HepG2 (cell line): ENCODE measurements around the gene CYP4A22. TPM values are rescaled to one million over a fixed set of nuclear protein-coding genes. Genes with fewer than 3 reads are reported as not detected.

Experiments used
- CENPX ChIP-seq: sonication (generic); formaldehyde crosslinking; IDR thresholded peaks from 2 replicates; pipeline ENCODE4 v1.9.0; 2021; ENCODE audit warnings: mild to moderate bottlenecking, missing genetic modification reagents, moderate library complexity
- GPN1 ChIP-seq: sonication (generic); formaldehyde crosslinking; IDR thresholded peaks from 2 replicates; pipeline ENCODE4 v1.5.1; 2020; ENCODE audit warnings: missing genetic modification reagents, borderline replicate concordance
- HNF4A ChIP-seq: sonication (generic); formaldehyde crosslinking; IDR thresholded peaks from 2 replicates; pipeline ENCODE4 v1.4.0; 2020; ENCODE audit warnings: missing genetic modification reagents
- HNF4G ChIP-seq, 2 experiments: sonication (generic) in 1 of 2; formaldehyde crosslinking in 1 of 2; IDR thresholded peaks; 2 replicates each; pipeline versions ENCODE4 v1.4.0 to v1.6.1; 2011 to 2020; ENCODE audit warnings: borderline replicate concordance in 2 of 2, low read depth in 2 of 2, mild to moderate bottlenecking in 2 of 2, low read length in 1 of 2, missing genetic modification reagents in 1 of 2, moderate library complexity in 1 of 2
- RBM39 ChIP-seq: fragments of 200-400 bp; formaldehyde crosslinking; IDR thresholded peaks from one replicate; pipeline ENCODE4 v1.6.1; 2018; ENCODE audit warnings: antibody characterized with exemption, mild to moderate bottlenecking, low read depth, low read length; ENCODE audit not compliant: poor library complexity, severe bottlenecking
- SRSF1 ChIP-seq: fragments of 200-400 bp; formaldehyde crosslinking; optimal IDR thresholded peaks from 2 replicates; pipeline ENCODE3; 2017; ENCODE audit warnings: mild to moderate bottlenecking, low read depth, low read length, moderate library complexity
- ZNF546 ChIP-seq: sonication (generic); formaldehyde crosslinking; conservative IDR thresholded peaks from 2 replicates; pipeline ENCODE4 v1.8.1; 2023; ENCODE audit warnings: mild to moderate bottlenecking, missing genetic modification reagents
- ZNF569 ChIP-seq: sonication (generic); formaldehyde crosslinking; IDR thresholded peaks from 2 replicates; pipeline ENCODE4 v1.5.0; 2020; ENCODE audit warnings: mild to moderate bottlenecking, missing genetic modification reagents, moderate library complexity, borderline replicate concordance
- polyA plus RNA-seq, 8 experiments: library from polyadenylated mRNA; depleted of rRNA in 3 of 8; stranded (reverse) in 7 of 8; unstranded in 1 of 8; fragments of >200 nt; fragmentation: Illumina TruSeq in 4 of 8; extraction: Trizol in 4 of 8; gene quantifications; 2 replicates each; pipeline versions ENCODE4 v1.2.1 to v1.2.3, GENCODE V29; 2011 to 2016; ENCODE audit warnings: low read depth in 4 of 8, missing spikeins in 1 of 8, mixed read lengths in 1 of 8; ENCODE audit not compliant: insufficient read depth in 1 of 8
- total RNA-seq, 5 experiments: library from RNA; depleted of rRNA; stranded (reverse); fragments of >200 nt; fragmentation: Illumina TruSeq; extraction: Trizol; gene quantifications; 2 replicates each; pipeline ENCODE4 v1.2.3, GENCODE V29; 2016; ENCODE audit warnings: low read depth in 1 of 5
- TF ChIP-seq, protein P1 (sequence below): sonication (generic); formaldehyde crosslinking; IDR thresholded peaks from 2 replicates; pipeline ENCODE4 v1.8.0; 2022; ENCODE audit warnings: mild to moderate bottlenecking, missing genetic modification reagents, moderate library complexity
- TF ChIP-seq, protein P2 (sequence below): sonication (generic); formaldehyde crosslinking; IDR thresholded peaks from 2 replicates; pipeline ENCODE4 v1.5.1; 2020; ENCODE audit warnings: mild to moderate bottlenecking, missing genetic modification reagents, borderline replicate concordance
- TF ChIP-seq, protein P3 (sequence below): sonication (generic); formaldehyde crosslinking; IDR thresholded peaks from 2 replicates; pipeline ENCODE4 v1.5.0; 2020; ENCODE audit warnings: mild to moderate bottlenecking, missing genetic modification reagents
- TF ChIP-seq, protein P4 (sequence below): sonication (generic); formaldehyde crosslinking; IDR thresholded peaks from 2 replicates; pipeline ENCODE4 v1.8.1; 2023; ENCODE audit warnings: mild to moderate bottlenecking, missing genetic modification reagents

CYP4A22 gene
- total and polyA plus RNA-seq, 2 of the 13 experiments (the other 11 are each of a cell fraction or from before 2014, with no cell fraction given) = not detected

- TF ChIP-seq CENPX (no peak), HNF4A (CRISPR knock-in tag) (peak; percentile 82), ZNF569 (no peak), HNF4G (IDR thresholded peaks at IDR 0.05; ENCODE audit: borderline replicate concordance, low read depth, low read length) (peak; percentile 49; the same call in 1 of the 2 replicates), HNF4G (CRISPR knock-in tag; IDR thresholded peaks at IDR 0.05; ENCODE audit: borderline replicate concordance, low read depth) (no peak; the same call in 1 of the 2 replicates), SRSF1 (no peak), GPN1 (no peak), RBM39 (no peak), ZNF546 (CRISPR knock-in tag) (no peak)
- TF ChIP-seq, protein P1, sequence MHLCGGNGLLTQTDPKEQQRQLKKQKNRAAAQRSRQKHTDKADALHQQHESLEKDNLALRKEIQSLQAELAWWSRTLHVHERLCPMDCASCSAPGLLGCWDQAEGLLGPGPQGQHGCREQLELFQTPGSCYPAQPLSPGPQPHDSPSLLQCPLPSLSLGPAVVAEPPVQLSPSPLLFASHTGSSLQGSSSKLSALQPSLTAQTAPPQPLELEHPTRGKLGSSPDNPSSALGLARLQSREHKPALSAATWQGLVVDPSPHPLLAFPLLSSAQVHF (CRISPR knock-in tag) = no peak
- TF ChIP-seq, protein P2, sequence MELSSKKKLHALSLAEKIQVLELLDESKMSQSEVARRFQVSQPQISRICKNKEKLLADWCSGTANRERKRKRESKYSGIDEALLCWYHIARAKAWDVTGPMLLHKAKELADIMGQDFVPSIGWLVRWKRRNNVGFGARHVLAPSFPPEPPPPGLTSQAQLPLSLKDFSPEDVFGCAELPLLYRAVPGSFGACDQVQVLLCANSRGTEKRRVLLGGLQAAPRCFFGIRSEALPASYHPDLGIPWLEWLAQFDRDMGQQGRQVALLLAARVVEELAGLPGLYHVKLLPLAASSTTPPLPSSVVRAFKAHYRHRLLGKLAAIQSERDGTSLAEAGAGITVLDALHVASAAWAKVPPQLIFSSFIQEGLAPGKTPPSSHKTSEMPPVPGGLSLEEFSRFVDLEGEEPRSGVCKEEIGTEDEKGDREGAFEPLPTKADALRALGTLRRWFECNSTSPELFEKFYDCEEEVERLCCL (CRISPR knock-in tag) = no peak
- TF ChIP-seq, protein P3, sequence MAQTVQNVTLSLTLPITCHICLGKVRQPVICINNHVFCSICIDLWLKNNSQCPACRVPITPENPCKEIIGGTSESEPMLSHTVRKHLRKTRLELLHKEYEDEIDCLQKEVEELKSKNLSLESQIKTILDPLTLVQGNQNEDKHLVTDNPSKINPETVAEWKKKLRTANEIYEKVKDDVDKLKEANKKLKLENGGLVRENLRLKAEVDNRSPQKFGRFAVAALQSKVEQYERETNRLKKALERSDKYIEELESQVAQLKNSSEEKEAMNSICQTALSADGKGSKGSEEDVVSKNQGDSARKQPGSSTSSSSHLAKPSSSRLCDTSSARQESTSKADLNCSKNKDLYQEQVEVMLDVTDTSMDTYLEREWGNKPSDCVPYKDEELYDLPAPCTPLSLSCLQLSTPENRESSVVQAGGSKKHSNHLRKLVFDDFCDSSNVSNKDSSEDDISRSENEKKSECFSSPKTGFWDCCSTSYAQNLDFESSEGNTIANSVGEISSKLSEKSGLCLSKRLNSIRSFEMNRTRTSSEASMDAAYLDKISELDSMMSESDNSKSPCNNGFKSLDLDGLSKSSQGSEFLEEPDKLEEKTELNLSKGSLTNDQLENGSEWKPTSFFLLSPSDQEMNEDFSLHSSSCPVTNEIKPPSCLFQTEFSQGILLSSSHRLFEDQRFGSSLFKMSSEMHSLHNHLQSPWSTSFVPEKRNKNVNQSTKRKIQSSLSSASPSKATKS (CRISPR knock-in tag) = no peak
- TF ChIP-seq, protein P4, sequence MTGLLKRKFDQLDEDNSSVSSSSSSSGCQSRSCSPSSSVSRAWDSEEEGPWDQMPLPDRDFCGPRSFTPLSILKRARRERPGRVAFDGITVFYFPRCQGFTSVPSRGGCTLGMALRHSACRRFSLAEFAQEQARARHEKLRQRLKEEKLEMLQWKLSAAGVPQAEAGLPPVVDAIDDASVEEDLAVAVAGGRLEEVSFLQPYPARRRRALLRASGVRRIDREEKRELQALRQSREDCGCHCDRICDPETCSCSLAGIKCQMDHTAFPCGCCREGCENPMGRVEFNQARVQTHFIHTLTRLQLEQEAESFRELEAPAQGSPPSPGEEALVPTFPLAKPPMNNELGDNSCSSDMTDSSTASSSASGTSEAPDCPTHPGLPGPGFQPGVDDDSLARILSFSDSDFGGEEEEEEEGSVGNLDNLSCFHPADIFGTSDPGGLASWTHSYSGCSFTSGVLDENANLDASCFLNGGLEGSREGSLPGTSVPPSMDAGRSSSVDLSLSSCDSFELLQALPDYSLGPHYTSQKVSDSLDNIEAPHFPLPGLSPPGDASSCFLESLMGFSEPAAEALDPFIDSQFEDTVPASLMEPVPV = no peak
These were observed 50.1 kb downstream of the CYP4A22 start (continued) for GRCh38 chr1:47187231-47187925.
